Measurements from ENCODE around the gene HACE1. TPM values are rescaled to one million over a fixed set of nuclear protein-coding genes. Genes with fewer than 3 reads are reported as not detected.

The HACE1 gene
- total RNA-seq, 1 donor = 16.6 TPM

Small RNA genes lying within 50 kb of the gene (small RNA-seq; reads per million reads assigned to genes)
- gene RNU6-897P = not detected

Other genes with a start within 250 kb of the HACE1 start
- not detected in 2 replicates for gene LIN28B, start 97.2 kb upstream of the HACE1 start, total RNA-seq

Data from osteoblast (primary cell).